Fibroblast of peridontal ligament (primary cell): Measurements from ENCODE around the gene DNASE1L1.

Source experiments
- DNase-seq: peaks from one replicate; pipeline ENCODE4 v3.0.0-alpha.2; 2010; ENCODE audit errors: extremely low read depth

Gene DNASE1L1

GRCh38 chrX:154382483-154383069 is 26.5 kb downstream of the DNASE1L1 start:
- no peak for DNase-seq

- no peak for DNase-seq
Measured at GRCh38 chrX:154381271-154381670, 27.8 kb downstream of the DNASE1L1 start.

- no peak for DNase-seq
Measured at GRCh38 chrX:154380787-154381186, 28.3 kb downstream of the DNASE1L1 start.

GRCh38 chrX:154380153-154380552 is 28.9 kb downstream of the DNASE1L1 start:
- DNase-seq, result no peak

GRCh38 chrX:154379569-154379951 is 29.5 kb downstream of the DNASE1L1 start:
- no peak for DNase-seq

- peak; percentile 95 for DNase-seq
Measured at GRCh38 chrX:154378799-154379568, 30.1 kb downstream of the DNASE1L1 start, which contains the start of gene EMD. TSS of gene EMD (plus strand) at chrX:154379295. CDS start at chrX:154379485, 190 bp downstream.

GRCh38 chrX:154378059-154378798 is 30.8 kb downstream of the DNASE1L1 start:
- DNase-seq, result peak; percentile 54

GRCh38 chrX:154376774-154377173 is 32.3 kb downstream of the DNASE1L1 start:
- DNase-seq, result no peak

- no peak for DNase-seq
Measured at GRCh38 chrX:154375156-154375504, 33.9 kb downstream of the DNASE1L1 start.

GRCh38 chrX:154374313-154375155 is 34.5 kb downstream of the DNASE1L1 start, which contains the start of gene FLNA:
TSS of gene FLNA (minus strand) at chrX:154374634. CDS start at chrX:154371245, 3,389 bp downstream.
- no peak for DNase-seq

- DNase-seq, result peak; percentile 87
Measured at GRCh38 chrX:154373340-154374306, 35.4 kb downstream of the DNASE1L1 start.

GRCh38 chrX:154372612-154373022 is 36.4 kb downstream of the DNASE1L1 start:
- peak; percentile 50 for DNase-seq

- no peak for DNase-seq
Measured at GRCh38 chrX:154371789-154372300, 37.2 kb downstream of the DNASE1L1 start.

- DNase-seq, result peak; percentile 90
Measured at GRCh38 chrX:154371017-154371788, 37.9 kb downstream of the DNASE1L1 start.

GRCh38 chrX:154370300-154371016 is 38.6 kb downstream of the DNASE1L1 start:
- DNase-seq, result peak; percentile 21

GRCh38 chrX:154369449-154370299 is 39.4 kb downstream of the DNASE1L1 start:
- DNase-seq, result peak; percentile 94

- DNase-seq, result peak; percentile 88
Measured at GRCh38 chrX:154368630-154369448, 40.2 kb downstream of the DNASE1L1 start.
